GM12873 (cell line): ENCODE results near the gene SEBOX.
A peak's percentile ranks its signal among the peaks of the same experiment; 100 is the strongest.

Source experiments
- TF ChIP-seq, protein P1 (sequence below): IDR thresholded peaks from 2 replicates; pipeline ENCODE4 v1.5.1; 2012; ENCODE audit warnings: low read depth, mild to moderate bottlenecking, moderate library complexity, low read length, control low read depth; ENCODE audit not compliant: insufficient read depth; ENCODE audit errors: missing control alignments

SEBOX gene

DNA sequence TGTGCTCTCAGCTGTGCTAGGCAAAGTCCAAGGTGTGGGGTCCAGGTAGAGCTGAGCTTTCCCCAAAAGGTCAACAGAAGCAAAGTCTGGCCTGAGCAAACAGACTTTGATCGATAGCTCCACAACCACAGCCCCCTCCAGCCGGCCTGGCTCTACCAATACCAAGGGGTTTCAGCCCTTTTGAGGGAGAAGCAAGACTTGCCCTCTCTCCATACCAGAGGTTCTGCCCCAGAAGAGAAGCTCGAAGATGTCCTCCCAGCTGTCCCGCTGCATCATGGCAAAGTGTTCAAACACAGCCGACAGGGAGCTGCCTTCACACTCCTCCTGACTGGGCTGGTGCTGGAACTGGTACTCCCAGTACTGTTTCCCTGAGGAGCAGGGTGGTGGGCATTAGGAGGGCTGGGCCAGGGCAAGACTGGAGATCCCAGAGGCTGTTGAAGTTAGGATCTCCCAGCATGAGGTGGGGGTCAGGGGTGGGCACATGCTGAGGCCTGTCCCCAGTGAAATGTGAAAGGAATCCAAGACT is 3.4 kb upstream of the SEBOX start:
- TF ChIP-seq, protein P1, sequence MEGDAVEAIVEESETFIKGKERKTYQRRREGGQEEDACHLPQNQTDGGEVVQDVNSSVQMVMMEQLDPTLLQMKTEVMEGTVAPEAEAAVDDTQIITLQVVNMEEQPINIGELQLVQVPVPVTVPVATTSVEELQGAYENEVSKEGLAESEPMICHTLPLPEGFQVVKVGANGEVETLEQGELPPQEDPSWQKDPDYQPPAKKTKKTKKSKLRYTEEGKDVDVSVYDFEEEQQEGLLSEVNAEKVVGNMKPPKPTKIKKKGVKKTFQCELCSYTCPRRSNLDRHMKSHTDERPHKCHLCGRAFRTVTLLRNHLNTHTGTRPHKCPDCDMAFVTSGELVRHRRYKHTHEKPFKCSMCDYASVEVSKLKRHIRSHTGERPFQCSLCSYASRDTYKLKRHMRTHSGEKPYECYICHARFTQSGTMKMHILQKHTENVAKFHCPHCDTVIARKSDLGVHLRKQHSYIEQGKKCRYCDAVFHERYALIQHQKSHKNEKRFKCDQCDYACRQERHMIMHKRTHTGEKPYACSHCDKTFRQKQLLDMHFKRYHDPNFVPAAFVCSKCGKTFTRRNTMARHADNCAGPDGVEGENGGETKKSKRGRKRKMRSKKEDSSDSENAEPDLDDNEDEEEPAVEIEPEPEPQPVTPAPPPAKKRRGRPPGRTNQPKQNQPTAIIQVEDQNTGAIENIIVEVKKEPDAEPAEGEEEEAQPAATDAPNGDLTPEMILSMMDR: no peak

DNA sequence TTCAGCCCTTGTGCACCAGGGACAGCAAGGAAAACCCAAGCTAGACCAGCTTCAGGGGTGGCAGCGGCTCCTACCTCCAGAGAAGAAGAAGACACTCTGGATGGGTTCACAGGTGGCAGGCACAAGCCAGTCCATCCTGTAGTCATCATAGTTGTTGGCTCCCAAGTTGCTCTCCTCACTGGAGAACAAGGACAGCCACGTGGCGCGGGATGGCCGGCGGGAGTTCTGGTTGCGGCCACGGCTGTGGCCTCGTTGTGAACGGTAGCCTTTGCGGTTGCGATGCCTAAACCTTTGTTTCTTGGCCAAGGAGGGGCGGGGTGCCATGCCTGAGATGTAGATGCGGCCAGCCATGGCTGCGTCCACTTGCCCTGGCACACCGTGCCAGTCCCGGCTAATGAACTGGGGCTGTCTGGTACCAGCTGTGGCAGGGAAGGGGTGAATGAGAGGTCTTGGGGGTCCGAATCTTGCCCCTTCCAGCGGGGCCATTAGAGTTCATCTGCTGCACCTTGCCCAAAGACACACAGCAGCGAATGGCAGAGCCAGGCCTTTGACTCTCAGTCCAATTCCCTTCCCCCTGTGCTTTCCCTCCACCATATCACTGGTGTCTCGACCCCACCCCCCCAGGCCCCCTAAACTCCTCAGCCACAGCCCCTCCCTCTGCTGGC is 2.8 kb upstream of the SEBOX start:
- TF ChIP-seq, protein P1: no peak

DNA sequence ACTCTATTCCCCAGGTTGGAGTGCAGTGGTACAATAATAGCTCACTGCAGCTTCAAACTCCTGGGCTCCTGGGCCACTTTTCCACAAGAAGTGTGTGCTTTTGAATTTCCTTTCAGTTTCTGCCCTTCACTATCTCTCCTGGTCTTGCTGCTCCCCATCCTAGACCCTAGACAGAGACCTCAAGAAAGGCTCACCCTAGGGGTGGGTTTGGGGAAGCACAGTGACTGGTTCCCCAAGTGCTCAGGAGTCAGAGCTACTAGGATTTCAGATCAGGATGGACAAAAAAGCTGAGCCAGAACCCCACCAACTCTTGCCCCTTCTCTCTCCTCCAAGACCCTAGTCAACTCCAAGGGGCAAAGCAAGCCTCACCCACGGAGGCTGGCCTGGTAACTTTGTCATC is 1.6 kb upstream of the SEBOX start:
- TF ChIP-seq, protein P1: peak; percentile 27

DNA sequence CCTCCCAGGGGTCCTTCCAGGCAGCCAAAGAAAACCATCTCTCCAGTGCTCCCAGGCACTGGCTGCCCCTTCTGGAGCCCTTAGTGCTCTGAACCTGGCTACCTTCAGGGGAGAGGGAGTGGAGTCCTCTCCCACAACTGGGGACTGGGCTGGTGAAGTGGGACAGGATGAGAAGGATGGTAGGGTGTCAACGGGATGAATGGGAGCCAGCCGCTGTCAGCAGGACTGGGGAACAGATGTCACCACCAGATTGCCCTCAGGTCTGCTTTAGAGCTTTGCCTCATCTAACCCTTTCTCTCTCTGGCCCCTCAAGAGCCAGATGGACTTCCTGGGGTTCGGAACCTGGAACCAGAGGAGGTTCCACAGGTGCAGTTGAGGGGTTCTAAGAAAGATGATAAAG is 488 bp upstream of the SEBOX start:
- TF ChIP-seq, protein P1: no peak

DNA sequence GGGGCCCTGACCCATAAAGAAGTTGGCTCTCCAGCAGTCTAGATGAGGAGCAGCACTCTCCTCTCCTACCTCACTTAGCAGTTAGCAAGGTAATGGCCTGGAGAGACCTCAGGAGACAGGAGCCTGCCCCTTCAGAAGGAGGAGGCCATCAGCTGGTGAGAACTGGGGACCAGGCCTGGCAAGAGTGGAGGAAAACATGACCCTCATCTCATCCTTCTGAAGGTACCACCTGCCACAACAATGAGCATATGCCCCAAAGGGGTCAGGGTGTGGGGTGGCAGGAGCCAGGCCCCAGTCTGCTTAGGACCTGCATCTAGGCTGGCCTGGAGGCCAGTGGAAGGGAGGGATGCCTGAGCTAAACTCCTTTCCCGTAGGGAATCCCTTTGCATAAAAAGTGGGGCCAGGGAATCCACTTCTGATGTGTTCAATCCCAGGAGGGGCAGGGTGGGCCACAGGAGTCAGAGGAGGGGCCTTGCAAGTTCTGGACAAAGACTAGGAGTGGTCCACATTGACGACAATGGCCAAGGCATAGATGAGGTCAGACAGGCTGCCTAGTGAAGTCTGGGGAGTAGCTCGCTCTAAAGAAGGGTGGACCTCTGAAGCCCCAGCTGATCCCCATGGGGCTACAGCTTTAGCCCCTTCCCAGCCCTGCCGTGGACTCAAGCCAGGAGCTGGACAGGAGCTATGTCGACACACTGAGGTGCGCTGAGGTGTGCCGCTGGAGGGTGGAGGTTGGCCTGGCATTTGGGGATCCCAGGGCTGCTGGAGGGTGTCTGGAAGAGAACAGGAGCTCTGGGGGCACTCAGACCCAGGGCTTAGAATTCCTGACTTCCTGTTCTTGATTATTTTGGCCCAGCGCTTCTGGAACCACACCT is 986 bp downstream of the SEBOX start:
- TF ChIP-seq, protein P1: no peak

DNA sequence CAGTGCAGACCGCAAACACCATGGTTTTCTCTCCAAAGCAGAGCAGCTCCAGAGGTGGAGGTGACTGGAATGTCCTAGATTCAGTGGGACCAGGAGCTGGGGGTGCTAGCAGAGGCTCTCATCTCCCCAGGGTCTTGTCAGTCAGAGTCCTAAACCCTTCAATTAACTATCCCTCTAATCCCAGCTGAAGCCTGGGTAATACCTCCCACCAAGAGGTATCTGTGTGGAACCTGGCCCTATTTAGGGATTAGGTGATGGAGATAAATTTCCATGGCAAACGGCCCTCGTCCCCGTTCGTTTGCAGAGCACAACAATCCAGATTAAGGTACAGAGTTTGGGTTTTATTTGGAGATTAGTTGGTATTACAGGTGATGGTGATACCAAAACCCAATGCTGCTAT is 1.8 kb downstream of the SEBOX start:
- TF ChIP-seq, protein P1: no peak

DNA sequence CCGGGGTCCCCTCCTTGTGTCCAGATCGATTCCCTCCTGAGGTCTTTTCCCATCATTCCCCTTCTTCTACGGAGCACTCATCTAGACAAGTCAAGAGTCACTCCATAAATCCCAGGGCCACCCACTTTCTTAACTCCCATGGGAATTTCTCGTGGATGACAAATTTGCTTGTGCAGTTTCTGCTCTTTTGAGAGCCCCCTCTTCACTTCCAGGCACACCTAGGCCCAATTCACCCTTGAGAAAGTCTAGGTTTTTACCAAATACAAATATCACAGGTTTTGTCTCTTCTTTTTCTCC is 7.2 kb downstream of the SEBOX start:
- TF ChIP-seq, protein P1: no peak
